Measurements from ENCODE around the gene SLC43A3.
A peak's percentile ranks its signal among the peaks of the same experiment; 100 is the strongest.
"Not testable (repeated sequence)": the region's sequence is repeated elsewhere in the genome, so short reads cannot be mapped to it uniquely, and the experiment has no call there.

Gene SLC43A3

GRCh38 chr11:57460758-57461749 lies 34.1 kb upstream of the SLC43A3 start:
- Histone ChIP-seq H3K4me3 (peak overlapping the region; percentile 30 to 50 (median 41)), H3K27ac (peak overlapping the region in 6 of 21 experiments; percentile 5 to 50 (median 26))

- peak within 1 kb of the TSS; percentile 30 to 50 (median 41) for H3K4me3 ChIP-seq
- peak within 1 kb of the TSS in 6 of 21 experiments; percentile 5 to 50 (median 26) for H3K27ac ChIP-seq
Measured at GRCh38 chr11:57460022-57460757, 33.3 kb upstream of the SLC43A3 start, which contains the start of gene RTN4RL2. RTN4RL2 (plus strand) TSS chr11:57460528; CDS start chr11:57460866, 338 bp downstream.

GRCh38 chr11:57459164-57460021 lies 32.5 kb upstream of the SLC43A3 start:
- H3K27ac ChIP-seq: peak overlapping the region in 1 of 21 experiments; percentile 50
- peak overlapping the region; percentile 22 to 50 (median 41) for H3K4me3 ChIP-seq

- Histone ChIP-seq H3K27ac (peak overlapping the region in 3 of 21 experiments; percentile 6 to 50 (median 15)), H3K4me3 (peak overlapping the region; percentile 3 to 50 (median 34))
Measured at GRCh38 chr11:57458410-57459163, 31.7 kb upstream of the SLC43A3 start.

GRCh38 chr11:57458060-57458409 lies 31.1 kb upstream of the SLC43A3 start:
- H3K4me3 ChIP-seq: peak overlapping the region; percentile 3 to 50 (median 34)
- peak overlapping the region in 3 of 21 experiments; percentile 6 to 22 (median 15) for H3K27ac ChIP-seq

GRCh38 chr11:57457643-57458023 lies 30.7 kb upstream of the SLC43A3 start:
- Histone ChIP-seq H3K27ac (no peak overlapping the region), H3K4me3 (no peak overlapping the region)

- H3K4me3 ChIP-seq: no peak overlapping the region
- H3K27ac ChIP-seq: no peak overlapping the region
Measured at GRCh38 chr11:57456960-57457642, 30.2 kb upstream of the SLC43A3 start.

GRCh38 chr11:57453543-57454177 lies 26.7 kb upstream of the SLC43A3 start:
- H3K4me3 ChIP-seq: no peak overlapping the region
- H3K27ac ChIP-seq: no peak overlapping the region

- Histone ChIP-seq H3K27ac (no peak overlapping the region), H3K4me3 (no peak overlapping the region)
Measured at GRCh38 chr11:57446055-57446454, 19.1 kb upstream of the SLC43A3 start.

GRCh38 chr11:57445122-57445394 lies 18.1 kb upstream of the SLC43A3 start:
- not testable (repeated sequence) for H3K4me3 ChIP-seq, H3K27ac ChIP-seq

- H3K4me3 ChIP-seq: no peak overlapping the region
- no peak overlapping the region for H3K27ac ChIP-seq
Measured at GRCh38 chr11:57444362-57445121, 17.6 kb upstream of the SLC43A3 start.

- Histone ChIP-seq H3K27ac (no peak overlapping the region), H3K4me3 (no peak overlapping the region)
Measured at GRCh38 chr11:57440744-57441414, 14.0 kb upstream of the SLC43A3 start.

GRCh38 chr11:57439786-57440185 lies 12.9 kb upstream of the SLC43A3 start:
- H3K27ac ChIP-seq: no peak overlapping the region

GRCh38 chr11:57438345-57439285 lies 11.7 kb upstream of the SLC43A3 start:
- H3K27ac ChIP-seq: no peak overlapping the region
- H3K4me3 ChIP-seq: no peak overlapping the region

More at GRCh38 chr11:57439786-57440185, 12.9 kb upstream of the SLC43A3 start:
- no peak overlapping the region for H3K4me3 ChIP-seq

GRCh38 chr11:57436031-57436430 lies 9.1 kb upstream of the SLC43A3 start:
- Histone ChIP-seq H3K4me3 (no peak overlapping the region), H3K27ac (peak overlapping the region in 1 of 21 experiments; percentile 34)
